ENCODE results near the gene CCR6. TPM values are rescaled to one million over a fixed set of nuclear protein-coding genes. Genes with fewer than 3 reads are reported as not detected.

Gene CCR6
- total and polyA plus RNA-seq, 2 donors (not counting 3 experiments of a cell fraction or from before 2014, with no cell fraction given) = not detected

DNA sequence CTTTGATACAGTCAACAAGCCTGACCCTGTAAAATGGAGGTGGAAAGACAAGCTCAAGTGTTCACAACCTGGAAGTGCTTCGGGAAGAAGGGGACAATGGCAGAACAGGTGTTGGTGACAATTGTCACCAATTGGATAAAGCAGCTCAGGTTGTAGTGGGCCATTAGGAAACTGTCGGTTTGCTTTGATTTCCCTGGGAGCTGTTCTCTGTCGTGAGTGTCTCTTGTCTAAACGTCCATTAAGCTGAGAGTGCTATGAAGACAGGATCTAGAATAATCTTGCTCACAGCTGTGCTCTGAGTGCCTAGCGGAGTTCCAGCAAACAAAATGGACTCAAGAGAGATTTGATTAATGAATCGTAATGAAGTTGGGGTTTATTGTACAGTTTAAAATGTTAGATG, 15.0 kb downstream of the CCR6 start:
- BruUV-seq (replicated peaks) = no TSS peak
- no peaks in the 10 kb centered on the region for H3K9me1 ChIP-seq (replicated peaks; ENCODE audit: control insufficient read depth, extremely low read depth, insufficient read depth, low read length)
- no peak overlapping the region for H3K4me2 ChIP-seq (ENCODE audit: insufficient read depth, low read length)
- no peak overlapping the region for H3K27ac ChIP-seq (ENCODE audit: insufficient read depth, low read depth, low read length)
- no peaks in the 10 kb centered on the region for H3K4me1 ChIP-seq (ENCODE audit: control insufficient read depth, extremely low read depth, insufficient read depth, low read length)
- FAIRE-seq = no peak
- H3K9me3 ChIP-seq (replicated peaks; ENCODE audit: control insufficient read depth, insufficient read depth, low read length) = no peaks in the 10 kb centered on the region
- no peaks in the 10 kb centered on the region for H3K79me2 ChIP-seq (ENCODE audit: control insufficient read depth, insufficient read depth, low read length)
- dilution Hi-C loops (cut with MboI; ENCODE audit: extremely low pct_ligation_motif_present, low sequenced_read_pairs) = no loop called here
- POLR2A ChIA-PET = no interaction called here
- no peak for TF ChIP-seq FOS (IDR thresholded peaks at IDR 0.05; ENCODE audit: borderline replicate concordance, insufficient read depth, low read length)
- TF ChIP-seq, protein P1, sequence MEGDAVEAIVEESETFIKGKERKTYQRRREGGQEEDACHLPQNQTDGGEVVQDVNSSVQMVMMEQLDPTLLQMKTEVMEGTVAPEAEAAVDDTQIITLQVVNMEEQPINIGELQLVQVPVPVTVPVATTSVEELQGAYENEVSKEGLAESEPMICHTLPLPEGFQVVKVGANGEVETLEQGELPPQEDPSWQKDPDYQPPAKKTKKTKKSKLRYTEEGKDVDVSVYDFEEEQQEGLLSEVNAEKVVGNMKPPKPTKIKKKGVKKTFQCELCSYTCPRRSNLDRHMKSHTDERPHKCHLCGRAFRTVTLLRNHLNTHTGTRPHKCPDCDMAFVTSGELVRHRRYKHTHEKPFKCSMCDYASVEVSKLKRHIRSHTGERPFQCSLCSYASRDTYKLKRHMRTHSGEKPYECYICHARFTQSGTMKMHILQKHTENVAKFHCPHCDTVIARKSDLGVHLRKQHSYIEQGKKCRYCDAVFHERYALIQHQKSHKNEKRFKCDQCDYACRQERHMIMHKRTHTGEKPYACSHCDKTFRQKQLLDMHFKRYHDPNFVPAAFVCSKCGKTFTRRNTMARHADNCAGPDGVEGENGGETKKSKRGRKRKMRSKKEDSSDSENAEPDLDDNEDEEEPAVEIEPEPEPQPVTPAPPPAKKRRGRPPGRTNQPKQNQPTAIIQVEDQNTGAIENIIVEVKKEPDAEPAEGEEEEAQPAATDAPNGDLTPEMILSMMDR (IDR thresholded peaks at IDR 0.05; ENCODE audit: extremely low read depth in 1 of 2, insufficient read depth in 1 of 2, low read depth in 1 of 2, low read length in 2 of 2) = no peak
- no peak for TF ChIP-seq POLR2AphosphoS5 (IDR thresholded peaks at IDR 0.05; ENCODE audit: insufficient read depth, low read depth, low read length)
- TF ChIP-seq, protein P2, sequence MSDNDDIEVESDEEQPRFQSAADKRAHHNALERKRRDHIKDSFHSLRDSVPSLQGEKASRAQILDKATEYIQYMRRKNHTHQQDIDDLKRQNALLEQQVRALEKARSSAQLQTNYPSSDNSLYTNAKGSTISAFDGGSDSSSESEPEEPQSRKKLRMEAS (IDR thresholded peaks at IDR 0.05; ENCODE audit: insufficient read depth, insufficient read length) = no peak
- TF ChIP-seq POLR2A (IDR thresholded peaks at IDR 0.05; ENCODE audit: low read depth, low read length) = no peak
- no peak for TF ChIP-seq MYC (IDR thresholded peaks at IDR 0.05; ENCODE audit: low read depth, low read length)
- no peak for TF ChIP-seq GATA2 (IDR thresholded peaks at IDR 0.05; ENCODE audit: insufficient read depth, insufficient read length, low read depth, low read length)
- no peak for TF ChIP-seq JUN (IDR thresholded peaks at IDR 0.05; ENCODE audit: borderline replicate concordance, insufficient read depth, insufficient read length, low read depth)
- no peak for TF ChIP-seq EZH2 (IDR thresholded peaks at IDR 0.05; ENCODE audit: borderline replicate concordance, low read depth, low read length, severe bottlenecking)
- CTCF ChIA-PET = no interaction called here
- H3K4me3 ChIP-seq (replicated peaks in 1 of 3; ENCODE audit: insufficient read depth in 1 of 3, low read depth in 1 of 3, low read length in 3 of 3) = no peak overlapping the region
- DNase-seq (ENCODE audit: low read depth, low spot score) = no peak
- intact Hi-C loops (cut with micrococcal nuclease) = no loop called here
- no peak overlapping the region for H2AFZ ChIP-seq (ENCODE audit: low read depth, low read length)
- no peak overlapping the region for H3K9ac ChIP-seq (replicated peaks; ENCODE audit: extremely low read depth, insufficient read depth, low read length)
- no peaks in the 10 kb centered on the region for H4K20me1 ChIP-seq (replicated peaks; ENCODE audit: control insufficient read depth, extremely low read depth, insufficient read depth, low read length)
- no peaks in the 10 kb centered on the region for H3K36me3 ChIP-seq (ENCODE audit: control insufficient read depth in 2 of 2, extremely low read depth in 1 of 2, insufficient read depth in 2 of 2, low read length in 2 of 2)
- no peaks in the 10 kb centered on the region for H3K27me3 ChIP-seq (ENCODE audit: control insufficient read depth in 2 of 2, insufficient read depth in 2 of 2, low read length in 2 of 2)

All from endothelial cell of umbilical vein (primary cell).